Head of caudate nucleus (tissue), 42 donors: ENCODE measurements around the gene ADD1.

ENCODE experiments used
- DNase-seq, 42 donors: peaks; one replicate each; pipeline versions ENCODE4 v3.0.0 to v3.0.0-alpha.2; 2020 to 2021; ENCODE audit warnings: mixed read lengths in 7 of 42
- intact Hi-C: fragments of 100-400 bp; cut with DNase I; formaldehyde crosslinking; loops from one replicate; pipeline ENCODE4 v1.15.0; 2022

ADD1 gene

DNA sequence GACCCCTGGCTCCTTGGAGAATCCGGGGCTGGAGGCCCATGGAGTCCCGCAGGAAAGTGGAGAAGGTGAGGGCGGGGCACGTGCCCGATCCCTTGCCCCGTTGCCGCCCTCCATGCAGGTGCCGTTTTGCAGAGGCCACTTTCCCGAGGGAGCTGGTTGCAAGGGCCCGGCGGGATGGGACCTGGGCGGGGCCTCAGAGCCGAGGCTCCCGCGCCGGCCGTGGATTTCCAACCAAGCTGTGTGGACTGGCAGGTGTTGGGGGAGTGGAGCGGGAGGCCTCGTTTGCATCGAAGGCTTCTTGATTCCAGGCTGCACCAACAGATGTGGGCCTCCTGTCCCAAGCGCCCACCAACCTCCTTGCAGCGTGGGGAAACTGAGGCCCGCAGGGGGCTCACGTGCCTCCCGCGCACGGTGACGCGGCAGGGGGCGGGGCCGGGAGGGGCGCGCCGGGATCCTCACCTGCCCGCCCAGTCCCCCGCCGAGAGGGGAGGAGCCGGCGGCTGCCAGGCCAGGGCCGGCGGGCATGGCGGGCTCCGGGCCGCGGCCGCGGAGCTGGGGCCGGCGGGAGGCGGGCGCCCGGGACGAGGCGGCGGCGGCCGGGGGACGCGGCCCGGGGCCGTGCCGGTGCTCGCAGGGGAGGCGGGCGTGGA is 25.8 kb upstream of the ADD1 start:
- intact Hi-C loops: no loop called here
- no peak for DNase-seq

DNA sequence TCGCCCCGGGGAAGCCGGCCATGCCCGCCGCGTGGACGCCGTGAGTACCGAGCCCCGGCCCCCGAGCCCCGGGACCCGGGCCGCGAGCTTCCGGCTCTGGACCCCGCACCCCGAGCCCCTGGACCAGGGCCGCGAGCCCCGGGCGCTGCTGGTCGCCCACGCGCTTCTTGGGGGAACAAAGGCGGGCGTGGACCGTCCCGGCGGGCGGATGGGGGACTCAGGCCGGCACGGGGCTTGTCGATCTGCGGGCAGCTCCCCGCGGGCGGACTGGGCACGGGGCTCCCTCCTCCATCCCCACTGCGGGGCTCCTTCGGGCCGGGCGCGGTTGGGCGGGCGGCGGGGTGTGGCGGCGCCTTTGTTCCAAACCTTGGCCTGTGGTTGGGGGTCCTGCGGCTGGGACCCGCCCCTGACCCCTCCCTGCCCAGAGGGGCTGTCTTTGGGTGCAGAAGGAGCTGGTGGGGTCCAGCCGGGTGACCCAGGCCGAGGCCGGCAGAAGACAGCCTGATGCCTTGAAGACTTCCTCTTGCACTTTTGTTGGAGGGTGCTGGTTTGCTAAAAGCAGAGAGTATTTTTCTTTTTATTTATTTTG is 25.2 kb upstream of the ADD1 start:
- no peak for DNase-seq
- intact Hi-C loops: no loop called here

DNA sequence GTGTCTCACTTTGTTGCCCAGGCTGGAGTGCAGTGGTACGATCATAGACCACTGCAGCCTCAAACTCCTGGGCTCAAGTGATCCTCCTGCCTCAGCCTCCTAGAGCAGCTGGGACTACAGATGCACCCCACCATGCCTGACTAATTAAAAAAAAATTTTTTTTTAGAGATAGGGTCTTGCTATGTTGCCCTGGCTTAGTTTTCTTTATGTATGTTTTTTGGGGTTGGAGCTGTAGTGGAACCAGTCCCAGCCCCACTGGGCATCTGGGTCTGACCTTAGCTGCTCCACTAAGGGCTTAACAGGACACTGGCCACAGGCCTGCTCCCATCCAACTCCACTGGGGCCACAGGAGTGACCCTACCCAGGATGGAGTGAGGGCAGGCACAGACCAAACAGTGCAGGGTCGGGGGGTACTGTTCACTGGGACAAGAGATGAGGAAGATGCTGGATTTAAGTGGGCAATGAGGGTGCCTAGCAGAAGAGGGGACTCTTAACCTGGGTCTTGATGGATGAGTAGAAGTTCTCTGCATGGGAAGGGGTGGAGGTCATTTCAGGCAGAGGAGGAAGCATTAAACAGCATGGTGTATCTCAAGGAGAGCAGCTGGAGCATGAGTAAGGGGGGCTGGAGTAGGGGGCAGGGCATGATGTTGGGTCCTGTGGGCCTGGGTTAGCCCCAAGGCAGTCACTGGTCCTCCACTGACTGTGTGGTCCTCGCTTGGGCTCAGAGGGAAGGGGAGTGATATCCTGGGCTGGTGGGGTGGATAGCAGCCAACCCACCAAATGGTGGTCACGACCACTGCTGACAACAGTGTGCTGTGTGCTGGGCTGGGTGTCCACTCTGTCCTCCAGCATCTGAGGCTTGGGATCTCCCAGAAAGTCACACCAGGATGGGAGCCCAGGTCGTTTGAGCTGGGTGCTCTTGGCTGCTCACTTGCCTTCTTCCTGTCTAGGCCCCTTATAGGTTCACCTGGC is 24.1 kb upstream of the ADD1 start:
- no peak for DNase-seq
- intact Hi-C loops: no loop called here

DNA sequence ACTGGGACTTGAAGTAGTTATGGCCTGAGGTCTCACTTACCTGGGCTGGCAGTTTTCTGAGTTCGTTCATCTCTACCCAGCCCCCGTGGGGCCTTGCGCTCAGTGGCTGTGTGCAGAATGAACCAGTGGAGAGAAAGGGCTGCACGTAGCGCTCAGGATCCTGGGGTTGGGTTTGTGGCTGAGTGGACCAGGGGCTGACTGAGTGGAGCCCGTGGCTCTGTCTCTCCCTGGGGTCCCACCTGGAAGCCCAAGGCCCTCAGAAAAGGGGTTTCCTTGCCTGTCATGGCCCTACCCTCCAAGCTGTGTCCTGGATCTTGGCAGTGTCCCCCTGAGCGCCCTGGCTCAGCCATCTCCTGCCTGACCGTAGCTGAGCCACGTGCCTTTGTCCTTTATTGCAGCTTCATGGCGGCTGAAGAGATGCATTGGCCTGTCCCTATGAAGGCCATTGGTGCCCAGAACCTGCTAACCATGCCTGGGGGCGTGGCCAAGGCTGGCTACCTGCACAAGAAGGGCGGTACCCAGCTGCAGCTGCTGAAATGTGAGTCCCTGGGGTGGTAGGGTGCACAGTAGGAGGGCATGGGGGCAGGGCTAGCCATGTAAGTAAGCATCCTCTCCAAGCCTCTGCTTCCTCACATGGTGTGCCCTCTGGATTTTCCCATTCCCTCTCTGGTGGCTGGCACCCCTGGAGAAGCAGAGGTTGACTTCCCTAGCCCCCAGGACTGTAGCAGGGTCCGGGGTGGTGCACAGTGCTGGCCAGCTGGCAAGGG is 23.2 kb upstream of the ADD1 start:
- intact Hi-C loops: no loop called here
- no peak for DNase-seq

DNA sequence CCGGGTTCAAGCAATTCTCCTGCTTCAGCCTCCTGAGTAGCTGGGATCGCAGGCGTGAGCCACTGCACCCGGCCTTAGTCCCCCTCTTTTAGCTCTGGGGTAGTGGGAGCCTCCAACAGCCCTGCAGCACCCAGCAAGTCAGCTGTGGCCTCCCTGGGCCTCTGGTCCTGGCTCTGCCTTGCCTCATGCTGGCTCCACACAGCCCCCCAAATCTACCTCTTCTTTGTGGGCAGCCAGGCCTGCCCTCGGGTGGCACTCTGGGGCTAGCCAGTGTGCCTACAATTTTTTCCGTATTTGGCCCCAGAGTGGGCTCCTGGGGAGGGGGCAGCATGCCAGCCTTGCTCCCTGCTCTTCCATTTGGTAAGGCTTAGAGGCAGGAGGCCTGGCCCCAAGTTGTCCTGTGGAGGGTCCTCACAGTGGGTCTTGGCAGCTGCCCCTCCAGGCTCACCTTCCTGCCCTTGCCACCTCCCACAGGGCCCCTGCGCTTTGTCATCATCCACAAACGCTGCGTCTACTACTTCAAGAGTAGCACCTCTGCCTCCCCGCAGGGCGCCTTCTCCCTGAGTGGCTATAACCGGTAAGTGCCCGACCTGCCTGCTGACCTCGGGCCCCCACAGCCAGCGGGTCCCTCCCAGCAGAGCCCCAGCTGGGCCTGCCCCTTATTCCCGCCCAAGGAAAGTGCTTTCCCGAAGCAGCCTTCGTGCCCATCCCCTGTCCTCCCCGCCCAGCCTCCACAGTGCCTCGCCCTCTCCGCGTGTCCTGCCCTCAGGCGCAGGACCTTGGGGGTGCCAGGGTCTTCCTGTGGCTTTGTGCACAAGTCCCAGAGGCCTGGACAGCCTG is 21.0 kb upstream of the ADD1 start:
- intact Hi-C loops: no loop called here
- peak in 1 of 42 donors; percentile 2 for DNase-seq

DNA sequence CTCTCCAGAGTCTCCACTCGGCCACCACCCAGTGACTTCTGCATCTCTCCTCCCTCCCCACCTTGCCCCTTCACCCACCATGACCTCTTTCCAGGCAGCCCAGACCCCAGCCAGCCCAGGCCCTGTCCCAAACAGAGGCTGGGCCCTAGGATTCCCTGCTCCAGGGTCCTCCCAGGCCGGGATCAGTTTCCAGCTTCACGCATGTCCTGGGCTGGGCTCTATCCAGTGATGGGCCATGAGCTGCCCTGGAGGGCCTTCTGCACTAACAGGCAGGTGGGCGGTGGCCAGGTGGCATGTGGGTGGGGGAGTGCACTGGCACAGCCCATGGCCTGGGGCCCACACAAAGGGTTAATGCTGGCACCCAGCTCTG is 20.4 kb upstream of the ADD1 start:
- peak in 1 of 42 donors; percentile 5 for DNase-seq
- intact Hi-C loops: no loop called here

DNA sequence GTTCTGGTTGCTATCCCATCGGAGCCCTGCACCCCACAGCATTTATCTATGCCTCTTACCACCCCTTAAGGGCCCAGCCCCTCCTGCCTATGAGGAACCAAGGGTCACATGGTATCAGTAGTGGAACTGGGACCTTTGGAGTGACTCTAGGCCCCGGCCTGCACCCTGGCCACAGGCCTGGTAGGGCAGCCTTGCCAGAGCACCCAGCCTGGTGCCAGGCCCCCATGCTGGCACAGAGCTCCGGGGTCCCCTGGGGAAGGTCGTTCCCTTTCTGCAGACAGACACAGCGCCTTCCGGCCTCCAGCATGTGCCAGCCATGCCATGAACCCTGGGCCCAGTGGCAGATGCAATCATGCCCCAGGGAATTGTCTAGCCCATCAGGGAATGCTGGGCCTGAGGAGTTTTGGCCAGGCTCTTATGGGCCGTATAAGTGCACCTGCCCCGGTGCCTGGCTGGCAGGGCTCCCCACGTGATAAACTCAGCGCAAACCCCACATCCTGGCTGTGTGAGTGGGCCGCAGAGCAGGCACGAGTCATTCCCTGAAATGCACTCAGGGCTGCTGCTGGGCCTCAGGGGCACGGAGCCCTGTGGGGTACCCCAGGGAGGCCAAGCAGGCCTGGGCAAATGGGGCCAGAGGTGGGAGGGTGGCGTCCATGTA is 19.8 kb upstream of the ADD1 start:
- intact Hi-C loops: no loop called here
- DNase-seq: peak in 1 of 42 donors; percentile 5

DNA sequence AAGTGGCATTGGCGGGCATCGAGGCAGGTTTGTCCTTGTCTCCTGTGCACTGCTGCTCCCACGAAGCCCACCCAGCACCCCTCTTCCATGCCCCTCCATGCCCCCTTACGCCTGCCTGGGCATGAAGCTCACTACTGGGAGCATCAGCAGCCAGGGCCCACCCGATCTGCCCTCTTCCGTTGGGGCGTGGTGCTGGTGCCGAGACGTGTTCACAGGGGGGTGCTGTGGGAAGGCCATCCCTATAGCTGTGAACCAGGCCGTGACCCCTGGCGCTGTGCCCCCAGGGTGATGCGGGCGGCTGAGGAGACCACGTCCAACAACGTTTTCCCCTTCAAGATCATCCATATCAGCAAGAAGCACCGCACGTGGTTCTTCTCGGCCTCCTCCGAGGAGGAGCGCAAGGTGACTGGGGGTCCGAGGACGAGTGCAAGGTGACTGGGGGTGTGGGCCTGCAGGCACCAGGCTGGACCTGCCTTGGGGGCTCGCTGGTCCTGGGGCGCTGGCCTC is 19.3 kb upstream of the ADD1 start:
- DNase-seq: peak in 2 of 42 donors; percentile 2 to 6
- intact Hi-C loops: no loop called here

DNA sequence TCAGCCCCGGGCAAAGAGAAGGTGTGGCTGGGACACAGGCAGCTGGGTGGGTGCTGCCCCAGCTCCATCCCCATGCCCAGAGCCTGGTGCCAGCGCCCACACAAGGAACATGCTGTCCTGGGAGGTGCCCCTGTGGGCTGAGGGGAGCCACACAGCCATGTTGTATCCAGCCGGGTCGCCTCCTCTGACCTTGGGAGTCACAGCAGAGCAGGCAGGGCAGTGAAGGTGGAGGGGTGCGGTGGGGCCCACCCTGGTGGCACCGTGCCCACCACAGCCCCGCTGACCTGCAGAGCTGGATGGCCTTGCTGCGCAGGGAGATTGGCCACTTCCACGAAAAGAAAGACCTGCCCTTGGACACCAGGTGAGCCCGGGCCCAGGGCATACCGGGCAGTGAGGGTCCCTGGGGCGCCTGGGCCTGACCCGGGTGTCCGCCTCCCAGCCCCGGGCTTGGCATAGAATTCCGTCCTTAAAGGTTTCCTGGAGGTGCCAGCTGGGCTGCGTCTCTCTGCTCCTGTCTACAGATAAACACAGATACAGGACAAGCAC is 18.7 kb upstream of the ADD1 start:
- DNase-seq: peak in 1 of 42 donors; percentile 3
- intact Hi-C loops: no loop called here

DNA sequence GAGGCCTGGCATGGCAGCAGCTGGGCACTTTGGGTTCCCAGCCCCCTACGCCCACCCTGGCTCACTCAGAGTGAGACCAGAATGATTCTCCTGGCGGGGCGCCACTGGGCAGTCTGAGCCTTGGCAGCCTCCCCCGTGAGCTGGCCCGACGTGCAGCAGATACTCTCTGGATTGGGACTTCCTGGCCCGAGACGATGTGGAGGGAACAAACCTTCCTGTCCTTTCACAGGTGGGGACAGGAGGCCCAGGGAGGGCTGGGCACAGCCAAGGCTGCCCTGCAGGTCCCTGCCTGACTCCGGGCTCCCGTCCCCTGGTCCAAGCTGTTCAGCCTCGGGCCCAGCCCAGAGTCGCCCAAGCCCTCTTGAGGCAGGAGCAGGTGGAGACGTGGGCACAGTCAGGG is 17.9 kb upstream of the ADD1 start:
- peak in 17 of 42 donors; percentile 32 to 68 (median 42) for DNase-seq
- intact Hi-C loops: no loop called here

DNA sequence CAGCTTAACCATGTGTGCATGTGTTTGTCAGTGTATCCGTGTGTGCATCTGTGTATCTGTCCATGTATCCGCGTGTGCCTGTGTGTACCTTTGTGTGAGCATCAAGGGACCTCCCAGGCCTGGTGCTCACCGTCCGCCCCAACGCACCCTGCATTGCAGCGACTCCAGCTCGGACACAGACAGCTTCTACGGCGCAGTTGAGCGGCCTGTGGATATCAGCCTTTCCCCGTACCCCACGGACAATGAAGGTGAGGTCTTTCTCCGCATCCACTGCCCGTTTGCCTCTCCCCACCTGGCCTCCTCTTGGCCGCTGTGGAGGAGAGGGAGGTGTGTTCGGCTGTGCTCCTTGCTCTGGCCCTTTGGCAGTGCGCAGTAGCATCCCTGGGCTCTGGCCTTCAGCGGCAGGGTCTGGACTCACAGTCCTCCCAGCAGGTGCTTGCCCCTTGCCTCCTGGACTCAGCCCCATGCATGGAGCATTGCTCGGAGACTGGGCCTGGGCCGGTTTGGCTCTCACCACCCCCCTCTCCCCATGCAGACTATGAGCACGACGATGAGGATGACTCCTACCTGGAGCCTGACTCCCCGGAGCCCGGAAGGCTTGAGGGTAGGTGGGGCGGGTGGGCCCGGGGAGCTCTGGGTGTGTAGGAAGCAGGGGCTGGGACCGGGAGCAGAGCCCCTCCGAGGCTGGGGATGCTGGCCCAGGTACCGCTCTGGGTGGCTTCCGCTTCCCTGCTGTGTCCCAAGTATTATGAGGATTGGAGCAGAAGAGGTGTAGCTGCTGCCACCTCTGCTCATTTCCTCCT is 16.4 kb upstream of the ADD1 start:
- intact Hi-C loops: no loop called here
- peak in 5 of 42 donors; percentile 1 to 30 (median 8) for DNase-seq

DNA sequence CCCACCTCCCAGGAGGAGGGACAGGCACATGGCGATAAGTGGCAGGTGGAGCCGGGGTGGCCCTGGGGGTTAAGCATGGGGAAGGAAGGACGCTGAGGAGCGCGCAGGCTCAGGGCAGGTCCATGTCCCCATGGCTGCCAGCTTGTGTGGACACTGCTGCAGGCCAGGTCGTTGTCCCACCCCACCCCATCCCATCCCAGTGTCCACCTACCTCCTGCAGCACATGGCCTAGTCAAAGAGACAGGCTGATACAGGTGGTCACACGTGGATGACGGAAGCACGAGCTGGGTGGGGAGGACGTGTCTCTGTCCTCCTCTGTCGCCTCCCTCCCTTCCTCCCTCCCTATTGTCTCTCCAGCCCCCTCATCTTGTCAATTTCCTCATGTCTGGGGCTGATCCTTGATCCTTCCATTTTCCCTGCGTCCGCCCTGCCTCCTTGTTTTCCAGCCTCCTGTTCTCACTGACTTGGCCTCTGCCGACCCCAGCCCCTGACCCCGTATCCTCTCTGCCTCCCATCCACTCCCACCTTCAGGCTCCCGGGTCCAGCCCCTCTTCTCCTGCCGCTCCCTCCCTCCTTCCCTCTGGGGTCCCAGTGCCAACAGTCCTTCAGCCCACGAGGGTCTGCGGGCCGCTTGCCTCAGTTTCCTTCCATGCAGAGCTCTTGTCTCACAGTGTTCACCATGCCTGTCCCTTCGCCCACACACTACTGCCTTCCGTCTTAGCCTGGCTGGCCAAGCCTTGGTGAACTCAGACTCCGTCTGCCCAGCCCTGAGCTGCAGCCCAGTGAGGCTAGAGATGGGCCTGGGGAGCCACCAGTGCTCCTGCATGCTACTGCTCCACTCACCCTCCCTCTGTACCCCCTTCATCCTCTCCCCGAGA is 15.5 kb upstream of the ADD1 start:
- DNase-seq: peak in 2 of 42 donors; percentile 2 to 13
- intact Hi-C loops: no loop called here

DNA sequence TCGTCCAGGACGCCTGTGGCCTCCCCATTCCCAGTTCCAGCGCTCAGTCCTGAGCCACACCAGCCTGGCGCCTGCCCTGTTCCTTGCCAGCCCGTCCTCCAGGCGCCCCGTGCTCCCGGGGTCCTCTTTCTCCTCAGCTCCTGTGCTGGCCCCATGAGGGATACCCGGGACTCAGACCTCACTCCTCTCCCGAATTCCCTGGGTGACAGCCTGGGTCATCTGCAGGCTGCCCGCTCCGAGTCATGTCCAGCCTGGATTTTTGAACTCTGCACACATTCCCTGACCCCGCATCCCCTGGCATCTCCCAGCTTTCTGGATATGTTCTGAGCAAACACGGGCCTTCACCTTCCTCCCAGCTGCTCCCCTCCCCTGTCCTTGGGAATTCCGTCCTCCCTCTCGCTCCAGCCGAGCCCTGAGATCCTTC is 14.9 kb upstream of the ADD1 start:
- DNase-seq: peak in 2 of 42 donors; percentile 4 to 19

DNA sequence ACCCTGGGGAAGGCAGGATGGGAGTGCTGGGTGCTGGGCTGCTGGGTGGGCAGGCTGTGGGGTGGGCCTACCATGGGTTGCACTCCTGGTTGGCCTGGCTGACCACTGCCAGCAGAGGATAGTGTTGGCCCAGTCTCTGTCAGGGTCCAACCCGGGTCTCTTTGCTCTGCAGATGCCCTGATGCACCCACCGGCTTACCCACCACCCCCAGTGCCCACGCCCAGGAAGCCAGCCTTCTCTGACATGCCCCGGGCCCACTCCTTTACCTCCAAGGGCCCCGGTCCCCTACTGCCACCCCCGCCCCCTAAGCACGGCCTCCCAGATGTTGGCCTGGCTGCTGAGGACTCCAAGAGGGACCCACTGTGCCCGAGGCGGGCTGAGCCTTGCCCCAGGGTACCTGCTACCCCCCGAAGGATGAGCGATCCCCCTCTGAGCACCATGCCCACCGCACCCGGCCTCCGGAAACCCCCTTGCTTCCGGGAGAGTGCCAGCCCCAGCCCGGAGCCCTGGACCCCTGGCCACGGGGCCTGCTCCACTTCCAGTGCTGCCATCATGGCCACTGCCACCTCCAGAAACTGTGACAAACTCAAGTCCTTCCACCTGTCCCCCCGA is 14.2 kb upstream of the ADD1 start:
- intact Hi-C loops: no loop called here
- DNase-seq: peak in 4 of 42 donors; percentile 4 to 14 (median 7)

More for the DNA sequence above, 14.9 kb upstream of the ADD1 start:
- intact Hi-C loops: no loop called here

DNA sequence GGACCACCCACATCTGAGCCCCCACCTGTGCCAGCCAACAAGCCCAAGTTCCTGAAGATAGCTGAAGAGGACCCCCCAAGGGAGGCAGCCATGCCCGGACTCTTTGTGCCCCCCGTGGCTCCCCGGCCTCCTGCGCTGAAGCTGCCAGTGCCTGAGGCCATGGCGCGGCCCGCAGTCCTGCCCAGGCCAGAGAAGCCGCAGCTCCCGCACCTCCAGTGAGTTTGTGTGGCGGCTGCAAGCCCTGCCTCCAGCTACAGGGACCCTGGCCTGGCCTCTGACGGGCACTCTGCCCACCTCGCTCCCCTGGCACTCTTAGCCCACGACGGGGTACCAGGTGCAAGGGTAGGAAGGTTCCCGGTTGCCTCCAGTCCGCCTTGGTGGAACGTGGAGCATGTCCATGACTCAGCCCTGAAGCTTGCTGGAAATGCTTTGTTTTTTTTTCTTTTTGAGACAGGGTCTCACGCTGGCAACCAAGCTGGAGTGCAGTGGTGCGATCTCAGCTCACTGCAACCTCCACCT is 13.7 kb upstream of the ADD1 start:
- DNase-seq: peak in 7 of 42 donors; percentile 11 to 23 (median 15)
- intact Hi-C loops: no loop called here
